Panc1 (cell line): ENCODE data around the gene RSPH1.

ENCODE experiments used
- POLR2AphosphoS5 ChIP-seq: IDR thresholded peaks from 2 replicates; pipeline ENCODE4 v1.6.1; 2012; ENCODE audit warnings: mild to moderate bottlenecking, low read depth, low read length, moderate library complexity
- TCF7L2 ChIP-seq: IDR thresholded peaks from 2 replicates; pipeline ENCODE4 v1.6.1; 2011; ENCODE audit warnings: mild to moderate bottlenecking, low read depth, low read length, inconsistent platforms
- TF ChIP-seq, protein P1 (sequence below): fragments of 450-650 bp; IDR thresholded peaks from 2 replicates; pipeline ENCODE4 v1.5.1; 2017; ENCODE audit warnings: mild to moderate bottlenecking
- TF ChIP-seq, protein P2 (sequence below), 2 experiments: IDR thresholded peaks; 2 replicates each; pipeline ENCODE4 v1.6.1; 2011 to 2012; ENCODE audit warnings: low read depth in 2 of 2, control low read depth in 1 of 2, low read length in 1 of 2, mild to moderate bottlenecking in 1 of 2, moderate library complexity in 1 of 2; ENCODE audit not compliant: insufficient read depth in 1 of 2

DNA sequence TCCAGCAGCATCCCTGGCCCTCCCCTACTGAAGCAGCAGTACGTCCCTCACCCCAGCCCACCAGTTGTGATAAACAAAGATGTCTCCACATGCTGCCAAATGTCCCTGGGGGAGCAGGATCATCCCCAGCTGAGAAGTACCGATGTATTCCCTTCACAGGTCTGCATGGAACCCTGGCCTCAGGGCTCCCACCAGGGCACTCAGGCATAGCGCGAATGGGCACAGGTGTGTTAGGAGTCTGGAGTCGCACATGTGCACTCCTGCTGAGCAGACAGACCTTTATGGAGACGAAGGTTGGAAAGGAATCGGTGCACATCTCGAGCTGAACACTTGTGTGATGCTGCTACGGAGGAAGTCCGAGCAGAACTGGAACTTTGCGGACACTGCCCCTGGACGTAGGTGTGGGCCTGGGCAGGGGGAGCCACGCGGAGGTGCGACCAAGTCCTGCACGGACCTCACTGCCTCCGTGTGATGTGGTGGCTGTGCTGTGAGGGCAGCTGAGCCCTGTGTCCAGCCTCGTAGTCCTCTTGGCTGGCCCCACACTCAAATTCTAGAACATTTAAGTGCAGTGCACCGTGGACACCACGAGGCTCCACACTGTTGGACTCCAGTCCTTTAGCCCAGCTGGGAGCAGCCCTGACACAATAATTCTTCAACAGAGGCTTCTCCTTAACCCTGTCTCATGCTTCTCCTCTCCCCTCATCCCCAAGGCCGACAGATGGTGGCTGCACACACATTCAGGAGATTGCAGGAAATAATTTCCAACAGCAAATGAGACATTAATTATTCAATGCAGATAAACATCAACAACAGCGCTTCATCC, 43.4 kb downstream of the RSPH1 start:
- TF ChIP-seq TCF7L2 (no peak), POLR2AphosphoS5 (no peak)
- TF ChIP-seq, protein P1, sequence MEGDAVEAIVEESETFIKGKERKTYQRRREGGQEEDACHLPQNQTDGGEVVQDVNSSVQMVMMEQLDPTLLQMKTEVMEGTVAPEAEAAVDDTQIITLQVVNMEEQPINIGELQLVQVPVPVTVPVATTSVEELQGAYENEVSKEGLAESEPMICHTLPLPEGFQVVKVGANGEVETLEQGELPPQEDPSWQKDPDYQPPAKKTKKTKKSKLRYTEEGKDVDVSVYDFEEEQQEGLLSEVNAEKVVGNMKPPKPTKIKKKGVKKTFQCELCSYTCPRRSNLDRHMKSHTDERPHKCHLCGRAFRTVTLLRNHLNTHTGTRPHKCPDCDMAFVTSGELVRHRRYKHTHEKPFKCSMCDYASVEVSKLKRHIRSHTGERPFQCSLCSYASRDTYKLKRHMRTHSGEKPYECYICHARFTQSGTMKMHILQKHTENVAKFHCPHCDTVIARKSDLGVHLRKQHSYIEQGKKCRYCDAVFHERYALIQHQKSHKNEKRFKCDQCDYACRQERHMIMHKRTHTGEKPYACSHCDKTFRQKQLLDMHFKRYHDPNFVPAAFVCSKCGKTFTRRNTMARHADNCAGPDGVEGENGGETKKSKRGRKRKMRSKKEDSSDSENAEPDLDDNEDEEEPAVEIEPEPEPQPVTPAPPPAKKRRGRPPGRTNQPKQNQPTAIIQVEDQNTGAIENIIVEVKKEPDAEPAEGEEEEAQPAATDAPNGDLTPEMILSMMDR: no peak
- TF ChIP-seq, protein P2, sequence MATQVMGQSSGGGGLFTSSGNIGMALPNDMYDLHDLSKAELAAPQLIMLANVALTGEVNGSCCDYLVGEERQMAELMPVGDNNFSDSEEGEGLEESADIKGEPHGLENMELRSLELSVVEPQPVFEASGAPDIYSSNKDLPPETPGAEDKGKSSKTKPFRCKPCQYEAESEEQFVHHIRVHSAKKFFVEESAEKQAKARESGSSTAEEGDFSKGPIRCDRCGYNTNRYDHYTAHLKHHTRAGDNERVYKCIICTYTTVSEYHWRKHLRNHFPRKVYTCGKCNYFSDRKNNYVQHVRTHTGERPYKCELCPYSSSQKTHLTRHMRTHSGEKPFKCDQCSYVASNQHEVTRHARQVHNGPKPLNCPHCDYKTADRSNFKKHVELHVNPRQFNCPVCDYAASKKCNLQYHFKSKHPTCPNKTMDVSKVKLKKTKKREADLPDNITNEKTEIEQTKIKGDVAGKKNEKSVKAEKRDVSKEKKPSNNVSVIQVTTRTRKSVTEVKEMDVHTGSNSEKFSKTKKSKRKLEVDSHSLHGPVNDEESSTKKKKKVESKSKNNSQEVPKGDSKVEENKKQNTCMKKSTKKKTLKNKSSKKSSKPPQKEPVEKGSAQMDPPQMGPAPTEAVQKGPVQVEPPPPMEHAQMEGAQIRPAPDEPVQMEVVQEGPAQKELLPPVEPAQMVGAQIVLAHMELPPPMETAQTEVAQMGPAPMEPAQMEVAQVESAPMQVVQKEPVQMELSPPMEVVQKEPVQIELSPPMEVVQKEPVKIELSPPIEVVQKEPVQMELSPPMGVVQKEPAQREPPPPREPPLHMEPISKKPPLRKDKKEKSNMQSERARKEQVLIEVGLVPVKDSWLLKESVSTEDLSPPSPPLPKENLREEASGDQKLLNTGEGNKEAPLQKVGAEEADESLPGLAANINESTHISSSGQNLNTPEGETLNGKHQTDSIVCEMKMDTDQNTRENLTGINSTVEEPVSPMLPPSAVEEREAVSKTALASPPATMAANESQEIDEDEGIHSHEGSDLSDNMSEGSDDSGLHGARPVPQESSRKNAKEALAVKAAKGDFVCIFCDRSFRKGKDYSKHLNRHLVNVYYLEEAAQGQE (IDR thresholded peaks at IDR 0.05; ENCODE audit: insufficient read depth in 1 of 2, low read depth in 2 of 2, low read length in 1 of 2): no peak
